Measurements from ENCODE around the gene NCOA5. TPM values are rescaled to one million over a fixed set of nuclear protein-coding genes. Genes with fewer than 3 reads are reported as not detected.

Gene NCOA5
- total RNA-seq, 1 experiment from 2014 or later = 52.5 TPM

DNA sequence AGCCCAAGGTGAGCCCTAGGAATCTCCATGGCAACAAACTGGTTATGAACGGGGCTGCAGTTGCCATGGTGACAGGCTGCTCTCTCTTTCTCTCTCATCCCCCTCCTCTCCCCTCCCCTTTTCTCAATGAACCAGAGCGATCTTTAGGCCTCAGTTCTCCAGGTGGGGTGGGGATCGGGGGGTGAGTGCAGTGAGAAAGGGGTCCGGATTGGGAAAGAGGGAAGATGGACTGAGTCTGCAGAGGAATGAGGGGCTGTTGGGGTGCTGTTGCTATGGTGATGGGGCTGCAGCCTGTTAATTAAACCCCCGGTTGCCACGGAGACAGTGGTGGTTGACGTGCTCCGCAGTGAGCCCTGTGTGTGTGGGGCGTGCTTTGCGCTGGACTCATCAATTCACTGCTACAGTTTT is 64.4 kb downstream of the NCOA5 start:
- H3K9me3 ChIP-seq = no peaks in the 10 kb centered on the region
- H3K4me3 ChIP-seq (ENCODE audit: low read depth, low read length) = no peak overlapping the region
- H3K27me3 ChIP-seq (replicated peaks; ENCODE audit: control insufficient read depth, insufficient read depth, low read length) = peaks cover 1% of the 10 kb centered on the region; the same call in 1 of the 2 replicates
- H3K27ac Mint-ChIP-seq (ENCODE audit: unreplicated experiment) = no peak overlapping the region
- H3K36me3 Mint-ChIP-seq (ENCODE audit: insufficient read depth, unreplicated experiment) = no peaks in the 10 kb centered on the region
- no peaks in the 10 kb centered on the region for H3K4me1 Mint-ChIP-seq (ENCODE audit: low read depth, unreplicated experiment)
- intact Hi-C loops (cut with micrococcal nuclease; ENCODE audit: unreplicated experiment) = no loop called here
- no peaks in the 10 kb centered on the region for H3K4me1 ChIP-seq
- TF ChIP-seq, protein P1, sequence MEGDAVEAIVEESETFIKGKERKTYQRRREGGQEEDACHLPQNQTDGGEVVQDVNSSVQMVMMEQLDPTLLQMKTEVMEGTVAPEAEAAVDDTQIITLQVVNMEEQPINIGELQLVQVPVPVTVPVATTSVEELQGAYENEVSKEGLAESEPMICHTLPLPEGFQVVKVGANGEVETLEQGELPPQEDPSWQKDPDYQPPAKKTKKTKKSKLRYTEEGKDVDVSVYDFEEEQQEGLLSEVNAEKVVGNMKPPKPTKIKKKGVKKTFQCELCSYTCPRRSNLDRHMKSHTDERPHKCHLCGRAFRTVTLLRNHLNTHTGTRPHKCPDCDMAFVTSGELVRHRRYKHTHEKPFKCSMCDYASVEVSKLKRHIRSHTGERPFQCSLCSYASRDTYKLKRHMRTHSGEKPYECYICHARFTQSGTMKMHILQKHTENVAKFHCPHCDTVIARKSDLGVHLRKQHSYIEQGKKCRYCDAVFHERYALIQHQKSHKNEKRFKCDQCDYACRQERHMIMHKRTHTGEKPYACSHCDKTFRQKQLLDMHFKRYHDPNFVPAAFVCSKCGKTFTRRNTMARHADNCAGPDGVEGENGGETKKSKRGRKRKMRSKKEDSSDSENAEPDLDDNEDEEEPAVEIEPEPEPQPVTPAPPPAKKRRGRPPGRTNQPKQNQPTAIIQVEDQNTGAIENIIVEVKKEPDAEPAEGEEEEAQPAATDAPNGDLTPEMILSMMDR (IDR thresholded peaks at IDR 0.05; ENCODE audit: insufficient read depth in 1 of 2, low read depth in 1 of 2, low read length in 1 of 2, severe bottlenecking in 1 of 2, unreplicated experiment in 1 of 2) = no peak
- ChIA-PET POLR2A (no interaction called here), CTCF (interaction anchor here (0.7 to 1.4 kb wide), 2 partner anchors 18 to 38 kb away, joined by 3 read pairs; no protein-coding TSS in a partner anchor)
- H3K4me3 Mint-ChIP-seq (ENCODE audit: unreplicated experiment) = no peak overlapping the region
- peaks cover 26% of the 10 kb centered on the region for H3K27me3 Mint-ChIP-seq (ENCODE audit: insufficient read depth, unreplicated experiment)
- no peaks in the 10 kb centered on the region for H3K36me3 ChIP-seq (ENCODE audit: control insufficient read depth, insufficient read depth, low read length)
- no TSS peak for BruUV-seq (replicated peaks)
- peak in 1 of 2 experiments; percentile 40 for DNase-seq
- no peaks in the 10 kb centered on the region for H3K9me3 Mint-ChIP-seq (ENCODE audit: unreplicated experiment)

DNA sequence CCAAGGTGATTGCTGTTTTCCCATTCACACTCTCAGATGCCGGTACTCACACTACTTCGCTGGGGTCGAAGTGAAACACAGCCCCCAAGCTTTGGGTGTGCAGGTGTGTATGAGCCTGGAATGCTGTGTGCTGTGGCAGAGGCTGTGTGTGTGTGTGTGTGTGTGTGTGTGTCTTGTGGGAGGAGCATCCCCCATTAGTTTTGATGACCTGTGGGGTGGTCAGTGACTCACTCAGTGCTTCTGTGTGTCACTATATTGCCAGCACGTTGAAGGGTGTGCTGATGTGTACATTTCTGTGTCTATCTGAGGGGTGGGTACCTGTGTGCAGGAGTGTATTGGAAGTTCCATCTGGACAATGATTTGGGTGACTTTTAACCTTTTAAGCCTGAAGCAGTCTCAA is 65.8 kb downstream of the NCOA5 start:
- CTCF ChIA-PET = no interaction called here
- BruUV-seq (replicated peaks) = no TSS peak
- no peaks in the 10 kb centered on the region for H3K36me3 ChIP-seq (ENCODE audit: control insufficient read depth, insufficient read depth, low read length)
- TF ChIP-seq, protein P1 (IDR thresholded peaks at IDR 0.05; ENCODE audit: insufficient read depth in 1 of 2, low read depth in 1 of 2, low read length in 1 of 2, severe bottlenecking in 1 of 2, unreplicated experiment in 1 of 2) = no peak
- no peak for DNase-seq
- no peaks in the 10 kb centered on the region for H3K9me3 Mint-ChIP-seq (ENCODE audit: unreplicated experiment)
- intact Hi-C loops (cut with micrococcal nuclease; ENCODE audit: unreplicated experiment) = loop anchor here (2.0 to 5.0 kb wide), 2 partner anchors 63 to 108 kb away; no protein-coding TSS in a partner anchor
- H3K27me3 ChIP-seq (replicated peaks; ENCODE audit: control insufficient read depth, insufficient read depth, low read length) = peaks cover 1% of the 10 kb centered on the region; the same call in 1 of the 2 replicates
- H3K4me3 Mint-ChIP-seq (ENCODE audit: unreplicated experiment) = no peak overlapping the region
- H3K4me1 Mint-ChIP-seq (ENCODE audit: low read depth, unreplicated experiment) = no peaks in the 10 kb centered on the region
- H3K36me3 Mint-ChIP-seq (ENCODE audit: insufficient read depth, unreplicated experiment) = no peaks in the 10 kb centered on the region
- H3K27ac Mint-ChIP-seq (ENCODE audit: unreplicated experiment) = no peak overlapping the region
- no peak overlapping the region for H3K4me3 ChIP-seq (ENCODE audit: low read depth, low read length)
- H3K27me3 Mint-ChIP-seq (ENCODE audit: insufficient read depth, unreplicated experiment) = peaks cover 23% of the 10 kb centered on the region
- no peaks in the 10 kb centered on the region for H3K9me3 ChIP-seq
- H3K4me1 ChIP-seq = no peaks in the 10 kb centered on the region
- POLR2A ChIA-PET = no interaction called here

DNA sequence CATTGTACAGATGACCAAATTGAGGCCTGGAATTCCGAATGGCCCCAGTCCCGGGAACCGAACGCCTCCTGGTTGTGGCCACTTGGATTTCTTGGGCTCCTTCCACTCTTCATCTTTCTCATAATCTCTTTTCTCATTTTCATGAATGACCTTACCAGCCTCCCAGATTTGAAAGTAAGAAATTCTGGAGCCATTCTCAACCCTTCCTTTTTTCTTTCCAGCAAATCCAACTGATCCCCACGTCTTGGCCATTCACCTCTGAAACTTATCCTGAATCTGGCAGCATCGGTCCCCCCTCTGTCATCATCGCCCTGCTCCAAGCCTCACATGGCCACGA is 66.6 kb downstream of the NCOA5 start:
- H3K4me3 Mint-ChIP-seq (ENCODE audit: unreplicated experiment) = no peak overlapping the region
- H3K36me3 Mint-ChIP-seq (ENCODE audit: insufficient read depth, unreplicated experiment) = no peaks in the 10 kb centered on the region
- no peaks in the 10 kb centered on the region for H3K4me1 ChIP-seq
- H3K4me3 ChIP-seq (ENCODE audit: low read depth, low read length) = no peak overlapping the region
- DNase-seq = no peak
- ChIA-PET POLR2A (interaction anchor here (0.6 kb wide), 1 partner anchor 112 kb away, joined by 3 read pairs; no protein-coding TSS in a partner anchor), CTCF (interaction anchor here (0.7 to 1.4 kb wide), 18 partner anchors 9 to 1764 kb away, joined by 3 to 16 read pairs (median 3); partner anchors contain the start of genes ELMO2 and TP53RK)
- H3K9me3 ChIP-seq = no peaks in the 10 kb centered on the region
- intact Hi-C loops (cut with micrococcal nuclease; ENCODE audit: unreplicated experiment) = loop anchor here (2.0 to 5.0 kb wide), 2 partner anchors 64 to 109 kb away; no protein-coding TSS in a partner anchor
- no peaks in the 10 kb centered on the region for H3K36me3 ChIP-seq (ENCODE audit: control insufficient read depth, insufficient read depth, low read length)
- TF ChIP-seq, protein P1 (IDR thresholded peaks at IDR 0.05; ENCODE audit: insufficient read depth in 1 of 2, low read depth in 1 of 2, low read length in 1 of 2, severe bottlenecking in 1 of 2, unreplicated experiment in 1 of 2) = no peak
- H3K27ac Mint-ChIP-seq (ENCODE audit: unreplicated experiment) = no peak overlapping the region
- BruUV-seq (replicated peaks) = no TSS peak
- no peaks in the 10 kb centered on the region for H3K4me1 Mint-ChIP-seq (ENCODE audit: low read depth, unreplicated experiment)
- H3K27me3 Mint-ChIP-seq (ENCODE audit: insufficient read depth, unreplicated experiment) = peaks cover 28% of the 10 kb centered on the region
- peaks cover 1% of the 10 kb centered on the region; the same call in 1 of the 2 replicates for H3K27me3 ChIP-seq (replicated peaks; ENCODE audit: control insufficient read depth, insufficient read depth, low read length)
- no peaks in the 10 kb centered on the region for H3K9me3 Mint-ChIP-seq (ENCODE audit: unreplicated experiment)

Data from Caco-2 (cell line).